ENCODE measurements around the gene TMEM17. TPM values are rescaled to one million over a fixed set of nuclear protein-coding genes. Genes with fewer than 3 reads are reported as not detected.
A peak's percentile ranks its signal among the peaks of the same experiment; 100 is the strongest.

TMEM17 gene
- total and polyA plus RNA-seq, 4 experiments from 2014 or later, result not detected

GRCh38 chr2:62478093-62478580 is 27.9 kb downstream of the TMEM17 start:
- Mint-ChIP-seq H3K36me3 (no peaks in the 10 kb centered on the region), H3K27ac (no peak overlapping the region), H3K4me1 (peaks cover 5 to 7% (median 6%) of the 10 kb centered on the region in 4 donors), H3K4me3 (no peak overlapping the region), H3K27me3 (peaks cover 4 to 8% of the 10 kb centered on the region in 2 donors), H3K9me3 (no peaks in the 10 kb centered on the region)
- Histone ChIP-seq H3K27me3 (ENCODE audit: insufficient read depth, low read length) (no peaks in the 10 kb centered on the region), H3K36me3 (ENCODE audit: insufficient read depth, low read length) (no peaks in the 10 kb centered on the region), H3K4me1 (ENCODE audit: insufficient read depth, low read length) (peaks cover 9% of the 10 kb centered on the region), H3K27ac (ENCODE audit: low read depth, low read length) (no peak overlapping the region), H3K9me3 (ENCODE audit: control insufficient read depth in 1 of 2, low read length in 2 of 2) (no peaks in the 10 kb centered on the region), H3K4me3 (ENCODE audit: low read length in 2 of 2) (no peak overlapping the region)
- CTCF ChIA-PET (ENCODE audit: partially characterized antibody), result interaction anchor here (1.6 kb wide), 1 partner anchor 22 kb away, joined by 3 read pairs; no protein-coding TSS in a partner anchor
- DNase-seq, result no peak
- intact Hi-C loops (cut with micrococcal nuclease), result no loop called here
- POLR2A ChIA-PET (ENCODE audit: partially characterized antibody), result no interaction called here

GRCh38 chr2:62477573-62477972 is 28.4 kb downstream of the TMEM17 start:
- Histone ChIP-seq H3K9me3 (ENCODE audit: control insufficient read depth in 1 of 2, low read length in 2 of 2) (no peaks in the 10 kb centered on the region), H3K4me3 (ENCODE audit: low read length in 2 of 2) (no peak overlapping the region), H3K4me1 (ENCODE audit: insufficient read depth, low read length) (peaks cover 9% of the 10 kb centered on the region), H3K36me3 (ENCODE audit: insufficient read depth, low read length) (no peaks in the 10 kb centered on the region), H3K27ac (ENCODE audit: low read depth, low read length) (no peak overlapping the region), H3K27me3 (ENCODE audit: insufficient read depth, low read length) (no peaks in the 10 kb centered on the region)
- no peak for DNase-seq
- Mint-ChIP-seq H3K4me1 (peaks cover 5 to 7% (median 6%) of the 10 kb centered on the region in 4 donors), H3K4me3 (no peak overlapping the region), H3K36me3 (no peaks in the 10 kb centered on the region), H3K27me3 (peaks cover 6 to 8% of the 10 kb centered on the region in 2 donors), H3K9me3 (no peaks in the 10 kb centered on the region), H3K27ac (no peak overlapping the region)
- intact Hi-C loops (cut with micrococcal nuclease), result no loop called here
- ChIA-PET CTCF (ENCODE audit: partially characterized antibody) (interaction anchor here (1.6 kb wide), 2 partner anchors 21 to 298 kb away, joined by 3 to 5 read pairs; no protein-coding TSS in a partner anchor), POLR2A (ENCODE audit: partially characterized antibody) (no interaction called here)

DNA sequence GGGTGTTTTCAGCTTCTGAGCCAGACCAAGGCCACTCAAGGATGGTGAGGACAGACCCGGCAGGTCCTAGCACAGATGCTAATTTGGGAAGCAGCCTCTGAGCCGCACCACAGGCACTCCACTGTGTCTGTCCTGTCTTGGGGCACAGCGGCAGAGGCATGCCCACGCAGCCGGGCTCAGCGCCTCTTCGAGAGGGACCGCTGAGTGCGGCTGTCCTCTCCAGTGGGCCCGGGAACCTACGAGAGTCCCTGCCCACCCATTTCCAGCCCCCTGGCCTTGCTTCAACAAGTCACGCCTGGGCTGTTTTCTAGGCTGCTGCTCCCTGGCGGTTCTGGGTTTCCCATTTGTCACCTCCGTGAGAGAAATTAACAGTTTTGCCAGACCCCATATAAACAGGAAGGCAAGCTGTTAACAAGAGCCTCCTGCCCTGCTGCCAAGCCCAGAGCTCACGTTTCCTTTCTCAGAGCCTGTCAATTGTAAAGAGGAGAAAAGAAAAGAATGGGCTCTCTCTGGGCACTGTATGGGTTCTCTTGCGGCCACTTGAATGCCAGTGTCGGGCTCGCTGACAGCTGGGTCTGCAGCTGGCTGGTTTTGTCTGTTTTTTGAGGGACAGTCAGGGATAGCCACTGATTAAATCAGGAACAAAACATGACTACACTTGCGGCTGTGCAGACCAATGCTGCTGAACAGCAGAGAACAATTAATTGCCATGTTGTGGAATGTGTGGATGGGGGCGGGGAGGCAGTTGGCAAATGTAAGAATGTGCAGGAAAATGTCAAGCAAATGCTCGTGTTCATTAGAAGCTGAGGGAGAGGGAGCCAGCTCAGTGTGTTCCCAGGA is 30.6 kb downstream of the TMEM17 start:
- no peak for DNase-seq
- ChIA-PET CTCF (ENCODE audit: partially characterized antibody) (interaction anchor here (0.8 to 1.6 kb wide), 3 partner anchors 18 to 300 kb away, joined by 3 to 6 read pairs (median 5); no protein-coding TSS in a partner anchor), POLR2A (ENCODE audit: partially characterized antibody) (no interaction called here)
- Mint-ChIP-seq H3K4me1 (peaks cover 5 to 7% (median 6%) of the 10 kb centered on the region in 4 donors), H3K27ac (peak overlapping the region in 1 of 7 donors; percentile 21), H3K27me3 (peaks cover 10 to 13% of the 10 kb centered on the region in 2 donors), H3K9me3 (no peaks in the 10 kb centered on the region), H3K4me3 (peak overlapping the region in 7 of 8 donors; percentile 1 to 63 (median 26)), H3K36me3 (no peaks in the 10 kb centered on the region)
- Histone ChIP-seq H3K27ac (ENCODE audit: low read depth, low read length) (no peak overlapping the region), H3K36me3 (ENCODE audit: insufficient read depth, low read length) (no peaks in the 10 kb centered on the region), H3K4me1 (ENCODE audit: insufficient read depth, low read length) (peaks cover 9% of the 10 kb centered on the region), H3K9me3 (ENCODE audit: control insufficient read depth in 1 of 2, low read length in 2 of 2) (no peaks in the 10 kb centered on the region), H3K27me3 (ENCODE audit: insufficient read depth, low read length) (no peaks in the 10 kb centered on the region), H3K4me3 (ENCODE audit: low read length in 2 of 2) (no peak overlapping the region)
- intact Hi-C loops (cut with micrococcal nuclease), result no loop called here

DNA sequence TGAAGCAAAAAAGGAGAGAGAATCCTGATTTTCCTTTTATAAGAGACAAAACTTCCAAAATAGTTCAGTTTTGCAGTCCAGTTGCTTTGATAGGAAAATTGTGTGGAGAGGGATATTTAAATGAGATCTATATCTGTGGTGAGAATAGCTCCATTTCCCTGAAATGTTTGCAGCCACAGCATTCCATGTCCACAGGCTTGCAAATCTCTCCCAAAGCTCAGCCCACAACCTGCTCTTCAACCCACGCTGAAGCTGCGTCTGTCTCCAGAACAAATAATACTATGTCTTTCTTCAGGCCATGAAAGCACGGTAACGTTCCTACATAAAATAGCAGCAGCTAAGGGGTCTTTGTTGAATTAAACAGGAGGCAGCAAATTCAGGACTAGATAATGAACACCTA is 31.8 kb downstream of the TMEM17 start:
- Mint-ChIP-seq H3K27me3 (peaks cover 10 to 13% of the 10 kb centered on the region in 2 donors), H3K4me3 (no peak overlapping the region), H3K9me3 (no peaks in the 10 kb centered on the region), H3K36me3 (no peaks in the 10 kb centered on the region), H3K4me1 (peaks cover 5 to 7% (median 6%) of the 10 kb centered on the region in 4 donors), H3K27ac (no peak overlapping the region)
- no peak overlapping the region for H3K27ac ChIP-seq (ENCODE audit: low read depth, low read length)
- H3K4me1 ChIP-seq (ENCODE audit: insufficient read depth, low read length), result peaks cover 9% of the 10 kb centered on the region
- no peaks in the 10 kb centered on the region for H3K9me3 ChIP-seq (ENCODE audit: control insufficient read depth in 1 of 2, low read length in 2 of 2)
- intact Hi-C loops (cut with micrococcal nuclease), result no loop called here
- CTCF ChIA-PET (ENCODE audit: partially characterized antibody), result no interaction called here
- no peaks in the 10 kb centered on the region for H3K36me3 ChIP-seq (ENCODE audit: insufficient read depth, low read length)
- POLR2A ChIA-PET (ENCODE audit: partially characterized antibody), result no interaction called here
- no peak overlapping the region for H3K4me3 ChIP-seq (ENCODE audit: low read length in 2 of 2)
- H3K27me3 ChIP-seq (ENCODE audit: insufficient read depth, low read length), result no peaks in the 10 kb centered on the region
- DNase-seq, result no peak

GRCh38 chr2:62473246-62473827 is 32.7 kb downstream of the TMEM17 start:
- Histone ChIP-seq H3K9me3 (ENCODE audit: control insufficient read depth in 1 of 2, low read length in 2 of 2) (no peaks in the 10 kb centered on the region), H3K4me1 (ENCODE audit: insufficient read depth, low read length) (peaks cover 9% of the 10 kb centered on the region), H3K36me3 (ENCODE audit: insufficient read depth, low read length) (no peaks in the 10 kb centered on the region), H3K4me3 (ENCODE audit: low read length in 2 of 2) (no peak overlapping the region), H3K27ac (ENCODE audit: low read depth, low read length) (no peak overlapping the region), H3K27me3 (ENCODE audit: insufficient read depth, low read length) (no peaks in the 10 kb centered on the region)
- Mint-ChIP-seq H3K36me3 (no peaks in the 10 kb centered on the region), H3K27me3 (peaks cover 10 to 13% of the 10 kb centered on the region in 2 donors), H3K4me1 (peaks cover 5 to 7% (median 6%) of the 10 kb centered on the region in 4 donors), H3K9me3 (no peaks in the 10 kb centered on the region), H3K27ac (no peak overlapping the region), H3K4me3 (peak overlapping the region in 1 of 8 donors; percentile 55)
- ChIA-PET POLR2A (ENCODE audit: partially characterized antibody) (no interaction called here), CTCF (ENCODE audit: partially characterized antibody) (no interaction called here)
- intact Hi-C loops (cut with micrococcal nuclease), result no loop called here
- no peak for DNase-seq

GRCh38 chr2:62472312-62472711 is 33.7 kb downstream of the TMEM17 start:
- no peak overlapping the region for H3K27ac Mint-ChIP-seq
- H3K27me3 ChIP-seq (ENCODE audit: insufficient read depth, low read length), result no peaks in the 10 kb centered on the region
- H3K27ac ChIP-seq (ENCODE audit: low read depth, low read length), result no peak overlapping the region
- no peak overlapping the region for H3K4me3 Mint-ChIP-seq
- CTCF ChIA-PET (ENCODE audit: partially characterized antibody), result no interaction called here
- H3K4me3 ChIP-seq (ENCODE audit: low read length in 2 of 2), result no peak overlapping the region
- peaks cover 5 to 7% (median 6%) of the 10 kb centered on the region in 4 donors for H3K4me1 Mint-ChIP-seq
- H3K9me3 ChIP-seq (ENCODE audit: control insufficient read depth in 1 of 2, low read length in 2 of 2), result no peaks in the 10 kb centered on the region
- DNase-seq, result no peak
- no peaks in the 10 kb centered on the region for H3K9me3 Mint-ChIP-seq
- POLR2A ChIA-PET (ENCODE audit: partially characterized antibody), result no interaction called here
- peaks cover 10 to 13% of the 10 kb centered on the region in 2 donors for H3K27me3 Mint-ChIP-seq
- H3K36me3 ChIP-seq (ENCODE audit: insufficient read depth, low read length), result no peaks in the 10 kb centered on the region
- intact Hi-C loops (cut with micrococcal nuclease), result no loop called here
- no peaks in the 10 kb centered on the region for H3K36me3 Mint-ChIP-seq
- H3K4me1 ChIP-seq (ENCODE audit: insufficient read depth, low read length), result peaks cover 9% of the 10 kb centered on the region

DNA sequence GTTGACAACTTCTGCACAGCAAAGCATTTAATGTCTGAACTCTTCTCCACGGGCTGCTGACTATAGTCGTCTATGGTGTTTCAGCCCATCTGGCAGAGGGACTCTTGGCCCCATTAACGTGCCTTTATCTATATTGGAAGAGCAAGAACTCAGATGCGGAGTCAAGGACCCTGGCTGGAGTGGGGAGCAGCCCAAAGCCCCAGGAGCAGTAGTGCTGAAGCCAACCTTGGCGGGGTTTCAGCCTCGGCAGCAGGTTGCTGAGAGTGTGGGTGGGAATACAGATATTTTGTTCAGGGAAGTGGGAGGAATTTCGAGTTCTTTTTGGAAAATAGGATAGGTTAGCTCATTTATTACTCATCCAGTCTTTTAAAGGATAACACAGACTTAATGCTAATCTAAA is 34.2 kb downstream of the TMEM17 start:
- Histone ChIP-seq H3K9me3 (ENCODE audit: control insufficient read depth in 1 of 2, low read length in 2 of 2) (no peaks in the 10 kb centered on the region), H3K4me1 (ENCODE audit: insufficient read depth, low read length) (peaks cover 9% of the 10 kb centered on the region), H3K36me3 (ENCODE audit: insufficient read depth, low read length) (no peaks in the 10 kb centered on the region), H3K27me3 (ENCODE audit: insufficient read depth, low read length) (no peaks in the 10 kb centered on the region), H3K4me3 (ENCODE audit: low read length in 2 of 2) (no peak overlapping the region), H3K27ac (ENCODE audit: low read depth, low read length) (no peak overlapping the region)
- Mint-ChIP-seq H3K9me3 (no peaks in the 10 kb centered on the region), H3K36me3 (no peaks in the 10 kb centered on the region), H3K27me3 (peaks cover 10 to 13% of the 10 kb centered on the region in 2 donors), H3K4me3 (no peak overlapping the region), H3K27ac (no peak overlapping the region), H3K4me1 (peaks cover 5 to 7% (median 6%) of the 10 kb centered on the region in 4 donors)
- no peak for DNase-seq
- POLR2A ChIA-PET (ENCODE audit: partially characterized antibody), result no interaction called here
- CTCF ChIA-PET (ENCODE audit: partially characterized antibody), result interaction anchor here (0.5 kb wide), 1 partner anchor 8 kb away, joined by 3 read pairs; no protein-coding TSS in a partner anchor
- intact Hi-C loops (cut with micrococcal nuclease), result no loop called here

Measured in CD4-positive, alpha-beta memory T cell (primary cell).